ENCODE data around the gene STARD10. TPM values are rescaled to one million over a fixed set of nuclear protein-coding genes. Genes with fewer than 3 reads are reported as not detected.

Gene STARD10
- total RNA-seq, 3 donors from 2014 or later: 177 to 472 (median 306) TPM

GRCh38 chr11:72778535-72779494 lies 15.0 kb downstream of the STARD10 start:
- intact Hi-C loops (cut with DNase I, micrococcal nuclease): no loop called here
- H3K36me3 ChIP-seq (ENCODE audit: low read depth): no peaks in the 10 kb centered on the region
- ATAC-seq (peak; percentile 54), DNase-seq (peak; percentile 66 to 83 (median 68))
- H3K4me3 ChIP-seq: no peak overlapping the region
- no peaks in the 10 kb centered on the region for H3K9me3 ChIP-seq
- H3K4me1 ChIP-seq (ENCODE audit: low read depth): peaks cover 43% of the 10 kb centered on the region
- TF ChIP-seq, protein P1, sequence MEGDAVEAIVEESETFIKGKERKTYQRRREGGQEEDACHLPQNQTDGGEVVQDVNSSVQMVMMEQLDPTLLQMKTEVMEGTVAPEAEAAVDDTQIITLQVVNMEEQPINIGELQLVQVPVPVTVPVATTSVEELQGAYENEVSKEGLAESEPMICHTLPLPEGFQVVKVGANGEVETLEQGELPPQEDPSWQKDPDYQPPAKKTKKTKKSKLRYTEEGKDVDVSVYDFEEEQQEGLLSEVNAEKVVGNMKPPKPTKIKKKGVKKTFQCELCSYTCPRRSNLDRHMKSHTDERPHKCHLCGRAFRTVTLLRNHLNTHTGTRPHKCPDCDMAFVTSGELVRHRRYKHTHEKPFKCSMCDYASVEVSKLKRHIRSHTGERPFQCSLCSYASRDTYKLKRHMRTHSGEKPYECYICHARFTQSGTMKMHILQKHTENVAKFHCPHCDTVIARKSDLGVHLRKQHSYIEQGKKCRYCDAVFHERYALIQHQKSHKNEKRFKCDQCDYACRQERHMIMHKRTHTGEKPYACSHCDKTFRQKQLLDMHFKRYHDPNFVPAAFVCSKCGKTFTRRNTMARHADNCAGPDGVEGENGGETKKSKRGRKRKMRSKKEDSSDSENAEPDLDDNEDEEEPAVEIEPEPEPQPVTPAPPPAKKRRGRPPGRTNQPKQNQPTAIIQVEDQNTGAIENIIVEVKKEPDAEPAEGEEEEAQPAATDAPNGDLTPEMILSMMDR (IDR thresholded peaks at IDR 0.05): no peak

DNA sequence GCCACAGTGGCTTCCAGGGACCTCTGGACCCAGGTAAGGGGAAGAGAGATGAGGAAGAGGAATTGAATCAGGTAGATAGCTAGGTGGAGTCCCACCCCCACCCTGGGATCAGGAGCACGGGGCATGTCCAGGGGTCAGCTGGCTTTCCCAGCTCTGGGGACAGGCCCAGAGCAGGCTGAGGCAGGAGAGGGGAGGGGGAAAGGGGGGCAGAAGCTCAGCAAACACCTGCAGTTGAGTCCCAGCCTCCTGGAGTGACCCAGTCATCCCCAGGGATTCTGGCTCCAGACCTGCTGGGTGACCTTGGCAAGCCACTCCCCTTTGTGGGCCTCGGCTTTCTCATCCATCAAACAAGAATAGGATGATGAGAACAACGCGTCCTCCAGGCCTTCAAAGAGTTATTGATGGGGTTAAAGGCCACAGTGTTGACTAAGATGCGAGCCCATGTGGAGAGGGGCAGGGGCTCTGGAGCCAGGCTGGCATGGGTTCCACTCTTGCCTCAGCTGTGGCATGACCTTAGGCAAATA lies 16.0 kb downstream of the STARD10 start:
- no peaks in the 10 kb centered on the region for H3K36me3 ChIP-seq (ENCODE audit: low read depth)
- peak in 2 of 3 donors; percentile 48 to 54 for DNase-seq
- intact Hi-C loops (cut with DNase I, micrococcal nuclease): no loop called here
- H3K4me1 ChIP-seq (ENCODE audit: low read depth): peaks cover 41% of the 10 kb centered on the region
- TF ChIP-seq, protein P1 (IDR thresholded peaks at IDR 0.05): no peak
- peak; percentile 1 for ATAC-seq
- no peaks in the 10 kb centered on the region for H3K9me3 ChIP-seq
- H3K4me3 ChIP-seq: no peak overlapping the region

GRCh38 chr11:72776844-72777754 lies 16.7 kb downstream of the STARD10 start:
- intact Hi-C loops (cut with DNase I, micrococcal nuclease): no loop called here
- peak; percentile 31 for ATAC-seq
- DNase-seq: peak in 2 of 3 donors; percentile 46 to 62
- no peaks in the 10 kb centered on the region for H3K36me3 ChIP-seq (ENCODE audit: low read depth)
- H3K4me3 ChIP-seq: no peak overlapping the region
- H3K9me3 ChIP-seq: no peaks in the 10 kb centered on the region
- TF ChIP-seq, protein P1 (IDR thresholded peaks at IDR 0.05): no peak
- peaks cover 40% of the 10 kb centered on the region for H3K4me1 ChIP-seq (ENCODE audit: low read depth)

DNA sequence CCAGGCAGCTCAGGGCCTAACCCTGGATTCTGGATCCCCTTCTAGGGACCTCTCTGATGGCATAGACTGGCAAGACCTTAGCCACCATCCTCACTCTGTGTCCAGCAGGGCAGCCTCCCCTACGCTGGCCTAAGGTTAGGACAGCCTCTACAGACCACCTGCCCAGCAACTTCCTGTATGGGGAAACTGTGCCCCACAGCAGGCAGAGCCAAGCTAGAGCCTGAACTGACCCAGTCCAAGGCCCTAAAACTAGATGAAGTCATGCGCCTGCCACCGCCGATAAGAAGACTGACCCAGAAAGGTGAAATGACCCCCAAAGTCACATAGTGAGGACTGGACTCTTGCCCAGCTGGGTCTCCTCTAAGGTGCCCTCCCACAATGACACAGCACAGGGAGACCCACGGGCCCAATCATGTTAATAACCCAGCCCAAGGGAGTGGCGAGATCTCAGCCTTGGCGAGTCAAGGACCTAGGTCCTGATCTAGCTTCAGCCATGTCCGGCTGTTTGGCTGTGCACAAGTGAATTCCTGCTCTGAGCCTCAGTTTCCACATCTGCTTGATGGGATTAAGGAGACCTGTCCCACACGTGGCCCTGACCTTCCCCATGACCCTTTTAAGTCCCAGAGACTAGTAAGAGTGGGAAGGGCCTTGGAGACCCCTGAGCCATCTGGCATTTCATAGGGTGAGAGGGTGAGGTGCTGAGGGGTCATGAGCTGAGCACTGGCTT lies 17.6 kb downstream of the STARD10 start:
- peaks cover 41% of the 10 kb centered on the region for H3K4me1 ChIP-seq (ENCODE audit: low read depth)
- TF ChIP-seq, protein P1 (IDR thresholded peaks at IDR 0.05): no peak
- no peak for DNase-seq

More for the DNA sequence above, 17.6 kb downstream of the STARD10 start:
- Histone ChIP-seq H3K9me3 (no peaks in the 10 kb centered on the region), H3K36me3 (ENCODE audit: low read depth) (no peaks in the 10 kb centered on the region), H3K4me3 (no peak overlapping the region)
- ATAC-seq: no peak
- intact Hi-C loops (cut with DNase I, micrococcal nuclease): no loop called here
